GM12878 (cell line): ENCODE results near the gene BTBD19. TPM values are rescaled to one million over a fixed set of nuclear protein-coding genes. Genes with fewer than 3 reads are reported as not detected.

Experiments used
- ATAC-seq: fragments of 200-7000 bp; cut with Tn5 transposase; 3 replicates; pipeline ENCODE4 v1.9.1; 2020; ENCODE audit warnings: mild to moderate bottlenecking, moderate library complexity
- BruUV-seq: library from RNA; stranded (reverse); fragments of 400-500 nt; replicated peaks from 2 replicates; lab custom pipeline; 2021; lab: Mats Ljungman, UMichigan
- CTCF ChIA-PET: fragments of 300-600 bp; sonication (Branson Sonifier 250); formaldehyde crosslinking; extraction: SDS; loops from one replicate; lab custom pipeline; 2021; ENCODE audit warnings: inconsistent platforms; lab: Yijun Ruan, JAX
- POLR2A ChIA-PET: fragments of 350-600 bp; formaldehyde crosslinking; extraction: SDS; loops from one replicate; lab custom pipeline; 2021; ENCODE audit warnings: inconsistent platforms; lab: Charles Lee
- RAD21 ChIA-PET: fragments of 300-600 bp; sonication (Branson Sonifier 250); formaldehyde crosslinking; loops from one replicate; lab custom pipeline; 2023; ENCODE audit warnings: antibody characterized with exemption; ENCODE audit not compliant: unreplicated experiment; lab: Charles Lee
- SMC1A ChIA-PET: fragments of 300-600 bp; sonication (Branson Sonifier 250); formaldehyde crosslinking; loops from one replicate; lab custom pipeline; 2023; ENCODE audit not compliant: unreplicated experiment, uncharacterized antibody; lab: Charles Lee
- DNase-seq: peaks from one replicate; pipeline ENCODE4 v3.0.0-alpha.2; 2011; ENCODE audit warnings: low read depth, low spot score
- FAIRE-seq: peaks from 3 replicates; lab custom pipeline; 2011; peaks lifted over from hg19 to GRCh38; lab: Jason Lieb, UNC
- H2AFZ ChIP-seq: 2 replicates; pipeline ENCODE4 v1.6.0; 2011; ENCODE audit warnings: low read depth, low read length, control low read depth; ENCODE audit not compliant: control insufficient read depth
- H3K27ac ChIP-seq: 2 replicates; pipeline ENCODE4 v1.5.1; 2011; ENCODE audit warnings: control low read depth; ENCODE audit not compliant: control insufficient read depth, insufficient read depth
- H3K27me3 ChIP-seq, 2 experiments: replicated peaks in 1 of 2; 2 replicates each; pipeline versions ENCODE4 v1.6.0 to v1.6.1; 2011; ENCODE audit warnings: low read length in 1 of 2; ENCODE audit not compliant: control insufficient read depth in 2 of 2, insufficient read depth in 2 of 2
- H3K36me3 ChIP-seq, 2 experiments: 2 replicates each; pipeline ENCODE4 v1.5.1; 2011; ENCODE audit warnings: low read length in 1 of 2; ENCODE audit not compliant: control insufficient read depth in 2 of 2, insufficient read depth in 2 of 2
- H3K4me1 ChIP-seq: 2 replicates; pipeline ENCODE4 v1.6.1; 2011; ENCODE audit warnings: mild to moderate bottlenecking, low read length, moderate library complexity, mixed read lengths; ENCODE audit not compliant: control insufficient read depth, insufficient read depth
- H3K4me2 ChIP-seq: 2 replicates; pipeline ENCODE4 v1.6.0; 2011; ENCODE audit warnings: control low read depth; ENCODE audit not compliant: control insufficient read depth, insufficient read depth
- H3K4me3 ChIP-seq: fragments of 200-600 bp; sonication (generic); 2 replicates; pipeline ENCODE4 v1.5.1; 2016
- H3K79me2 ChIP-seq: 2 replicates; pipeline ENCODE4 v1.6.0; 2011; ENCODE audit warnings: low read length; ENCODE audit not compliant: control insufficient read depth, insufficient read depth
- H3K9ac ChIP-seq: 2 replicates; pipeline ENCODE4 v1.8.0; 2011; ENCODE audit warnings: low read length, control low read depth, mixed read lengths; ENCODE audit not compliant: control insufficient read depth, insufficient read depth
- H3K9me3 ChIP-seq: replicated peaks from 3 replicates; pipeline ENCODE4 v1.5.1; 2011; ENCODE audit warnings: mild to moderate bottlenecking, low read length; ENCODE audit not compliant: control insufficient read depth, insufficient read depth
- H4K20me1 ChIP-seq: 2 replicates; pipeline ENCODE4 v1.6.0; 2011; ENCODE audit not compliant: control insufficient read depth, insufficient read depth
- CBX5 ChIP-seq: sonication (generic); IDR thresholded peaks from 2 replicates; pipeline ENCODE4 v1.6.1; 2016; ENCODE audit warnings: low read depth, moderate library complexity, mild to moderate bottlenecking, inconsistent platforms
- CREM ChIP-seq: IDR thresholded peaks from 2 replicates; pipeline ENCODE4 v1.6.1; 2014; ENCODE audit warnings: antibody characterized with exemption, low read depth
- CUX1 ChIP-seq: IDR thresholded peaks from 2 replicates; pipeline ENCODE4 v1.6.1; 2012; ENCODE audit warnings: improper control_type of control experiment, low read depth, low read length; ENCODE audit not compliant: insufficient replicate concordance
- DPF2 ChIP-seq: fragments of 450-650 bp; IDR thresholded peaks from 2 replicates; pipeline ENCODE4 v1.6.1; 2017; ENCODE audit warnings: mild to moderate bottlenecking
- E2F4 ChIP-seq: IDR thresholded peaks from 2 replicates; pipeline ENCODE4 v1.6.1; 2012; ENCODE audit warnings: low read depth, low read length, improper control_type of control experiment
- EGR1 ChIP-seq, 2 experiments: IDR thresholded peaks; 1 replicate in 1 of 2; 2 replicates in 1 of 2; pipeline ENCODE4 v1.6.1; 2011 to 2012; ENCODE audit warnings: low read depth in 2 of 2, low read length in 2 of 2, borderline replicate concordance in 1 of 2, mild to moderate bottlenecking in 1 of 2, moderate library complexity in 1 of 2
- GABPA ChIP-seq: IDR thresholded peaks from 2 replicates; pipeline ENCODE4 v1.6.1; 2014; ENCODE audit warnings: antibody characterized with exemption, low read depth, mild to moderate bottlenecking, inconsistent platforms
- HDAC6 ChIP-seq: fragments of 200-600 bp; sonication (generic); IDR thresholded peaks from one replicate; pipeline ENCODE4 v1.8.0; 2017; ENCODE audit warnings: antibody characterized with exemption; ENCODE audit not compliant: unreplicated experiment
- IKZF1 ChIP-seq: fragments of 450-650 bp; conservative IDR thresholded peaks from 2 replicates; pipeline ENCODE4 v1.6.1; 2017; ENCODE audit warnings: antibody characterized with exemption, mild to moderate bottlenecking
- IRF4 ChIP-seq: IDR thresholded peaks from 2 replicates; pipeline ENCODE4 v1.6.1; 2011; ENCODE audit warnings: low read depth, low read length
- IRF5 ChIP-seq: fragments of 450-650 bp; IDR thresholded peaks from 2 replicates; pipeline ENCODE4 v1.6.1; 2017; ENCODE audit warnings: borderline replicate concordance
- MEF2A ChIP-seq: IDR thresholded peaks from 2 replicates; pipeline ENCODE4 v1.6.1; 2011; ENCODE audit warnings: low read depth, mild to moderate bottlenecking, low read length, moderate library complexity; ENCODE audit not compliant: insufficient read depth
- MXI1 ChIP-seq: fragments of 150-350 bp; IDR thresholded peaks from 2 replicates; pipeline ENCODE4 v1.6.1; 2011; ENCODE audit warnings: low read depth, mild to moderate bottlenecking, inconsistent platforms, low read length, improper control_type of control experiment
- RB1 ChIP-seq: fragments of 450-650 bp; formaldehyde crosslinking; IDR thresholded peaks from 2 replicates; pipeline ENCODE4 v1.6.1; 2017; ENCODE audit warnings: mild to moderate bottlenecking, borderline replicate concordance
- RUNX3 ChIP-seq: IDR thresholded peaks from 2 replicates; pipeline ENCODE4 v1.6.1; 2012; ENCODE audit warnings: low read length, inconsistent platforms
- WRNIP1 ChIP-seq: IDR thresholded peaks from 2 replicates; pipeline ENCODE4 v1.6.1; 2011; ENCODE audit warnings: low read depth, low read length, improper control_type of control experiment, borderline replicate concordance
- WGBS: methylation state at CpG from one replicate; pipeline ENCODE4 v1.1.6; 2016; ENCODE audit warnings: low lambda C conversion rate; ENCODE audit not compliant: insufficient replicate concordance, insufficient coverage; ENCODE audit errors: missing lambda C conversion rate; 5-methylcytosine and 5-hydroxymethylcytosine counted together
- in situ Hi-C: fragments of 300-500 bp; cut with MboI; formaldehyde crosslinking; loops from 9 replicates; pipeline ENCODE4 v1.14.3; 2018; ENCODE audit warnings: mixed read lengths
- intact Hi-C: fragments of 100-400 bp; cut with micrococcal nuclease; formaldehyde crosslinking; loops from one replicate; pipeline ENCODE4 v1.14.2; 2022; ENCODE audit not compliant: unreplicated experiment
- polyA plus RNA-seq, 11 experiments: library from polyadenylated mRNA; depleted of rRNA in 4 of 11; unstranded in 6 of 11; stranded (reverse) in 5 of 11; fragments of >200 nt; fragmentation: Nextera tagmentation in 4 of 11; fragmentation: Illumina TruSeq in 1 of 11; extraction: Ambion mirVana in 4 of 11; extraction: Trizol in 1 of 11; gene quantifications; 1 replicate in 1 of 11; 2 replicates in 10 of 11; pipeline versions ENCODE4 v1.2.1 to v1.2.3, GENCODE V29; 2011 to 2016; ENCODE audit warnings: inconsistent platforms in 2 of 11, missing spikeins in 2 of 11, low read depth in 1 of 11
- total RNA-seq, 4 experiments: library from RNA; depleted of rRNA in 3 of 4; stranded (reverse); fragments of >200 nt in 3 of 4; fragmentation: Illumina TruSeq in 1 of 4; extraction: Trizol in 1 of 4; gene quantifications; 2 replicates each; pipeline versions ENCODE4 v1.2.1 to v1.2.3, GENCODE V29; 2013 to 2021

Gene BTBD19
- total and polyA plus RNA-seq, 10 of the 15 experiments (the other 5 are each of a cell fraction or from before 2014, with no cell fraction given), result 0.13 to 2.7 (median 0.42) TPM

GRCh38 chr1:44851308-44851707 is 43.0 kb downstream of the BTBD19 start:
- H3K4me3 ChIP-seq, result no peak overlapping the region
- H3K4me2 ChIP-seq, result no peak overlapping the region
- H3K4me1 ChIP-seq, result peaks cover 3% of the 10 kb centered on the region; the same call in 1 of the 2 replicates
- in situ Hi-C loops (no loop called here), intact Hi-C loops (no loop called here)
- BruUV-seq, result no TSS peak
- H3K9ac ChIP-seq, result no peak overlapping the region
- H3K9me3 ChIP-seq, result no peaks in the 10 kb centered on the region
- SMC1A ChIA-PET, result no interaction called here
- no peaks in the 10 kb centered on the region for H3K27me3 ChIP-seq
- ATAC-seq (peak; percentile 76), DNase-seq (no peak), FAIRE-seq (no peak)
- POLR2A ChIA-PET, result no interaction called here
- H3K36me3 ChIP-seq, result no peaks in the 10 kb centered on the region; a peak in 2 of 4 replicates
- no peak overlapping the region for H2AFZ ChIP-seq
- CTCF ChIA-PET, result interaction anchor here (0.8 kb wide), 1 partner anchor 15 kb away, joined by 3 read pairs; no protein-coding TSS in a partner anchor
- RAD21 ChIA-PET, result no interaction called here
- H3K27ac ChIP-seq, result no peak overlapping the region
- no peaks in the 10 kb centered on the region for H4K20me1 ChIP-seq
- WGBS, result 74% methylated on average over 1 of the region's 1 CpG
- no peaks in the 10 kb centered on the region for H3K79me2 ChIP-seq
- TF ChIP-seq WRNIP1, result no peak
- TF ChIP-seq RB1, result no peak
- TF ChIP-seq EGR1 (IDR thresholded peaks at IDR 0.05; ENCODE audit: borderline replicate concordance in 1 of 2, low read depth in 2 of 2, low read length in 2 of 2), result no peak
- 0 out of 2 replicates have a peak, but pooled peaks have one; percentile 16 for TF ChIP-seq DPF2
- no peak for TF ChIP-seq MXI1
- no peak for TF ChIP-seq CBX5
- no peak for TF ChIP-seq CREM
- TF ChIP-seq IRF4, result 0 out of 2 replicates have a peak, but pooled peaks have one; percentile 11
- TF ChIP-seq RUNX3, result peak; percentile 27; the same call in 1 of the 2 replicates
- no peak for TF ChIP-seq CUX1
- no peak for TF ChIP-seq MEF2A
- no peak for TF ChIP-seq GABPA
- TF ChIP-seq IKZF1, result 0 out of 2 replicates have a peak, but pooled peaks have one; percentile 19
- TF ChIP-seq E2F4, result no peak
- TF ChIP-seq HDAC6, result no peak
- no peak for TF ChIP-seq IRF5
